Keratinocyte (primary cell): ENCODE data around the gene VPS18.

Experiments used
- EZH2 ChIP-seq: IDR thresholded peaks from one replicate; pipeline ENCODE4 v1.6.1; 2012; ENCODE audit warnings: inconsistent platforms, mild to moderate bottlenecking, low read length, moderate library complexity
- TF ChIP-seq, protein P1 (sequence below), 3 experiments: IDR thresholded peaks in 1 of 3; conservative IDR thresholded peaks in 1 of 3; optimal IDR thresholded peaks in 1 of 3; 2 replicates in 2 of 3; 3 replicates in 1 of 3; pipeline versions ENCODE3 to v1.5.1; 2011; ENCODE audit warnings: low read length in 3 of 3, mild to moderate bottlenecking in 3 of 3, moderate library complexity in 2 of 3, control low read depth in 1 of 3, inconsistent platforms in 1 of 3; ENCODE audit not compliant: insufficient read depth in 2 of 3; ENCODE audit errors: extremely low read depth in 1 of 3

DNA sequence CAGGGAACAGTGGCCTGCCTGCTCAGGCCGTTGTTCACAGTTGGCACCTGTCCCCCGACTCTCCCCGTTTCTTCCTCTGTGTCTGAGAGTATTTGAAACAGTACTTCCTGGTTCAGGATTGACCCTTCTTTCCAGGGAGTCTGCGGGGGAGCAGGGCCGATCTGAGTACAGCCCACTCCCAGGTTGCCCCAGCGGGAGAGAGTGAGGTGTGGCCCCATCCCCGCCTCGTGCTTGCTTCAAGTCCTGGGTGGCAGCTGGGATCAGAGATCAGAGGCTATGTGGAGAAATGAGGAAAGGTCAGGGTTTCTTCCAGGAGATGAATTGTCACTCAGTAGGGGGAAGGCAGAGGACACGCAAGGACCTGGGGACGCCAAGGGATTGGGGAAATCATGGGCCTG lies 28.4 kb downstream of the VPS18 start:
- TF ChIP-seq, protein P1, sequence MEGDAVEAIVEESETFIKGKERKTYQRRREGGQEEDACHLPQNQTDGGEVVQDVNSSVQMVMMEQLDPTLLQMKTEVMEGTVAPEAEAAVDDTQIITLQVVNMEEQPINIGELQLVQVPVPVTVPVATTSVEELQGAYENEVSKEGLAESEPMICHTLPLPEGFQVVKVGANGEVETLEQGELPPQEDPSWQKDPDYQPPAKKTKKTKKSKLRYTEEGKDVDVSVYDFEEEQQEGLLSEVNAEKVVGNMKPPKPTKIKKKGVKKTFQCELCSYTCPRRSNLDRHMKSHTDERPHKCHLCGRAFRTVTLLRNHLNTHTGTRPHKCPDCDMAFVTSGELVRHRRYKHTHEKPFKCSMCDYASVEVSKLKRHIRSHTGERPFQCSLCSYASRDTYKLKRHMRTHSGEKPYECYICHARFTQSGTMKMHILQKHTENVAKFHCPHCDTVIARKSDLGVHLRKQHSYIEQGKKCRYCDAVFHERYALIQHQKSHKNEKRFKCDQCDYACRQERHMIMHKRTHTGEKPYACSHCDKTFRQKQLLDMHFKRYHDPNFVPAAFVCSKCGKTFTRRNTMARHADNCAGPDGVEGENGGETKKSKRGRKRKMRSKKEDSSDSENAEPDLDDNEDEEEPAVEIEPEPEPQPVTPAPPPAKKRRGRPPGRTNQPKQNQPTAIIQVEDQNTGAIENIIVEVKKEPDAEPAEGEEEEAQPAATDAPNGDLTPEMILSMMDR (optimal IDR thresholded peaks at IDR 0.05 in 1 of 3, IDR thresholded peaks at IDR 0.05 in 1 of 3, conservative IDR thresholded peaks at IDR 0.05 in 1 of 3; ENCODE audit: extremely low read depth in 1 of 3, insufficient read depth in 2 of 3, low read length in 3 of 3) = no peak
- no peak for TF ChIP-seq EZH2
